GM10248 (cell line): ENCODE measurements around the gene YIF1B.

Experiments used
- CTCF ChIA-PET: fragments of 300-600 bp; sonication (Branson Sonifier 250); formaldehyde crosslinking; extraction: SDS; loops from one replicate; lab custom pipeline; 2021; ENCODE audit warnings: antibody characterized with exemption; lab: Yijun Ruan, JAX
- POLR2A ChIA-PET: fragments of 350-650 bp; sonication (Branson Sonifier 250); formaldehyde crosslinking; extraction: SDS; loops from one replicate; lab custom pipeline; 2020; ENCODE audit warnings: antibody characterized with exemption; lab: Yijun Ruan, JAX
- DNase-seq: peaks from one replicate; pipeline ENCODE4 v3.0.0; 2012; ENCODE audit errors: extremely low spot score
- CTCF ChIP-seq: IDR thresholded peaks from 2 replicates; pipeline ENCODE4 v1.5.1; 2012; ENCODE audit warnings: mild to moderate bottlenecking, low read depth; ENCODE audit errors: extremely low read depth, missing control alignments, control extremely low read depth

The YIF1B gene

DNA sequence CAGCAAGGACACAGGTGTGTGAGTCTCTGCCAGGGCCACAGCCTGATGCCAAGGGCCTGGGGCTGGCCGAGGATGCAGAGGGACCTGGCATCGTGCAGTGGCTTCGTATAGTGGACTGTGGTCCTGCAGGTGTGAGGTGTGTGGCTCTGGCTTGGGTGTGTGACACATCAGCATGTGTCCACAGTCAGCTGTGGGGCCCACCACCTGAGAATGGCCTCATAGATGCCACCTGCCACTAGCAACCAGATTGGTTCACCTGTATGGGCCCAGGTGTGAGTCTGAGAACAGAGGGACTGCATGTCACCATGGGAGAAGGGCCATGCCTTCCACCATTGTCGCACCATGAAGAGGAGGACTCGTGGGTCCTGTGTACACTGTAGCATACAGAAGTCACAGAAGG is 62.0 kb downstream of the YIF1B start:
- ChIA-PET POLR2A (no interaction called here), CTCF (interaction anchor here (2.0 to 5.0 kb wide), 2 partner anchors 9 to 10 kb away, joined by 6 to 31 read pairs; partner anchors contain the start of gene SPINT2)

More for the DNA sequence above, 62.0 kb downstream of the YIF1B start:
- no peak for TF ChIP-seq CTCF
- no peak for DNase-seq
